GM15510 (cell line): ENCODE results near the gene ISM1.

Experiments used
- POLR2A ChIP-seq: IDR thresholded peaks from 3 replicates; pipeline ENCODE4 v1.6.1; 2011; ENCODE audit warnings: borderline replicate concordance; ENCODE audit not compliant: insufficient read length; ENCODE audit errors: extremely low read depth

ISM1 gene

GRCh38 chr20:13325796-13326340, 104.8 kb downstream of the ISM1 start:
- TF ChIP-seq POLR2A: no peak

- TF ChIP-seq POLR2A: no peak
Measured at GRCh38 chr20:13331536-13331935, 110.5 kb downstream of the ISM1 start.

- no peak for TF ChIP-seq POLR2A
Measured at GRCh38 chr20:13333036-13333435, 112.0 kb downstream of the ISM1 start.

- no peak for TF ChIP-seq POLR2A
Measured at GRCh38 chr20:13333793-13334192, 112.7 kb downstream of the ISM1 start.

GRCh38 chr20:13336308-13337089, 115.4 kb downstream of the ISM1 start:
- no peak for TF ChIP-seq POLR2A

GRCh38 chr20:13337090-13337784, 116.2 kb downstream of the ISM1 start:
- TF ChIP-seq POLR2A: no peak

- no peak for TF ChIP-seq POLR2A
Measured at GRCh38 chr20:13338097-13338661, 117.1 kb downstream of the ISM1 start.

GRCh38 chr20:13338999-13339411, 117.9 kb downstream of the ISM1 start:
- no peak for TF ChIP-seq POLR2A

GRCh38 chr20:13340088-13340487, 119.0 kb downstream of the ISM1 start:
- no peak for TF ChIP-seq POLR2A

GRCh38 chr20:13341737-13342393, 120.8 kb downstream of the ISM1 start:
- no peak for TF ChIP-seq POLR2A

GRCh38 chr20:13342469-13343242, 121.6 kb downstream of the ISM1 start:
- no peak for TF ChIP-seq POLR2A

GRCh38 chr20:13344671-13345070, 123.6 kb downstream of the ISM1 start:
- TF ChIP-seq POLR2A: no peak

GRCh38 chr20:13348311-13349234, 127.5 kb downstream of the ISM1 start:
- TF ChIP-seq POLR2A: no peak

- TF ChIP-seq POLR2A: no peak
Measured at GRCh38 chr20:13349235-13349604, 128.1 kb downstream of the ISM1 start.
